Smooth muscle cell (in vitro differentiated cells): ENCODE measurements around the gene MORN5. TPM values are rescaled to one million over a fixed set of nuclear protein-coding genes. Genes with fewer than 3 reads are reported as not detected.

Experiments
- DNase-seq: peaks from one replicate; lab custom pipeline; 2025; ENCODE audit not compliant: unreplicated experiment; lab: John Stamatoyannopoulos, UW
- H2AFZ ChIP-seq: fragments of 200-600 bp; sonication (generic); 2 replicates; pipeline ENCODE4 v1.6.0; 2016; ENCODE audit warnings: antibody characterized with exemption, low read depth, mild to moderate bottlenecking
- H3F3A ChIP-seq: fragments of 200-600 bp; sonication (generic); 2 replicates; pipeline ENCODE4 v1.6.0; 2017; ENCODE audit warnings: antibody characterized with exemption, low read depth
- H3K27ac ChIP-seq: fragments of 200-600 bp; sonication (generic); 2 replicates; pipeline ENCODE4 v1.5.1; 2016; ENCODE audit warnings: low read depth, mild to moderate bottlenecking
- H3K27me3 ChIP-seq: fragments of 200-600 bp; sonication (generic); 2 replicates; pipeline ENCODE4 v1.6.1; 2016; ENCODE audit warnings: low read depth, mild to moderate bottlenecking
- H3K36me3 ChIP-seq: fragments of 200-600 bp; sonication (generic); 2 replicates; pipeline ENCODE4 v1.5.1; 2016; ENCODE audit warnings: low read depth
- H3K4me1 ChIP-seq: fragments of 200-600 bp; sonication (generic); 2 replicates; pipeline ENCODE4 v1.5.1; 2016; ENCODE audit warnings: low read depth
- H3K4me2 ChIP-seq: fragments of 200-600 bp; sonication (generic); 2 replicates; pipeline ENCODE4 v1.6.0; 2016; ENCODE audit warnings: mild to moderate bottlenecking
- H3K4me3 ChIP-seq: fragments of 200-600 bp; sonication (generic); 2 replicates; pipeline ENCODE4 v1.5.1; 2016; ENCODE audit warnings: mild to moderate bottlenecking
- H3K79me2 ChIP-seq: fragments of 200-600 bp; sonication (generic); 2 replicates; pipeline ENCODE4 v1.6.0; 2016; ENCODE audit warnings: low read depth, mild to moderate bottlenecking
- H3K9ac ChIP-seq: fragments of 200-600 bp; sonication (generic); 2 replicates; pipeline ENCODE4 v1.6.0; 2016; ENCODE audit warnings: low read depth
- H3K9me3 ChIP-seq: fragments of 200-600 bp; sonication (generic); replicated peaks from 2 replicates; pipeline ENCODE4 v1.5.1; 2016; ENCODE audit warnings: low read depth
- H4K20me1 ChIP-seq: fragments of 200-600 bp; sonication (generic); 2 replicates; pipeline ENCODE4 v1.6.0; 2016; ENCODE audit warnings: low read depth
- CTCF ChIP-seq: fragments of 200-600 bp; sonication (generic); IDR thresholded peaks from 2 replicates; pipeline ENCODE4 v1.5.1; 2017; ENCODE audit warnings: borderline replicate concordance, mild to moderate bottlenecking, antibody characterized with exemption; ENCODE audit not compliant: insufficient read depth, poor library complexity, severe bottlenecking
- WGBS: methylation state at CpG from one replicate; pipeline ENCODE4 v1.1.7; 2016; ENCODE audit warnings: low lambda C conversion rate; 5-methylcytosine and 5-hydroxymethylcytosine counted together
- polyA plus RNA-seq: library from polyadenylated mRNA; unstranded; fragments of >200 nt; fragmentation: Nextera tagmentation; extraction: Ambion mirVana; gene quantifications from 2 replicates; pipeline ENCODE4 v1.2.1, GENCODE V29; 2016
- total RNA-seq: library from RNA; depleted of rRNA; stranded (reverse); fragments of >200 nt; gene quantifications from 2 replicates; pipeline ENCODE4 v1.2.3, GENCODE V29; 2014

The MORN5 gene
- total and polyA plus RNA-seq, 2 experiments from 2014 or later, result not detected

GRCh38 chr9:122112238-122112637, 47.5 kb upstream of the MORN5 start:
- H3K9me3 ChIP-seq, result no peaks in the 10 kb centered on the region
- H3K27me3 ChIP-seq, result peaks cover 8% of the 10 kb centered on the region
- no peaks in the 10 kb centered on the region for H3F3A ChIP-seq
- no peaks in the 10 kb centered on the region for H3K36me3 ChIP-seq
- H4K20me1 ChIP-seq, result no peaks in the 10 kb centered on the region
- no peaks in the 10 kb centered on the region for H3K4me1 ChIP-seq
- no peak overlapping the region for H3K9ac ChIP-seq
- DNase-seq, result no peak
- 85% methylated on average over 6 of the region's 6 CpGs for WGBS
- H3K4me2 ChIP-seq, result no peak overlapping the region
- H3K79me2 ChIP-seq, result no peaks in the 10 kb centered on the region
- no peak overlapping the region for H3K4me3 ChIP-seq
- TF ChIP-seq CTCF, result no peak
- no peak overlapping the region for H2AFZ ChIP-seq
- H3K27ac ChIP-seq, result no peak overlapping the region

- no peaks in the 10 kb centered on the region for H4K20me1 ChIP-seq
- no peak overlapping the region for H3K27ac ChIP-seq
- peaks cover 8% of the 10 kb centered on the region for H3K27me3 ChIP-seq
- H2AFZ ChIP-seq, result no peak overlapping the region
- 39% methylated on average over 5 of the region's 5 CpGs for WGBS
- no peaks in the 10 kb centered on the region for H3K79me2 ChIP-seq
- no peak for TF ChIP-seq CTCF
- H3K4me1 ChIP-seq, result no peaks in the 10 kb centered on the region
- H3K9ac ChIP-seq, result no peak overlapping the region
- H3K4me3 ChIP-seq, result no peak overlapping the region
- no peak overlapping the region for H3K4me2 ChIP-seq
- no peaks in the 10 kb centered on the region for H3F3A ChIP-seq
- H3K36me3 ChIP-seq, result no peaks in the 10 kb centered on the region
- no peak for DNase-seq
- no peaks in the 10 kb centered on the region for H3K9me3 ChIP-seq
Measured at GRCh38 chr9:122113574-122113973, 46.1 kb upstream of the MORN5 start.

- no peaks in the 10 kb centered on the region for H4K20me1 ChIP-seq
- H3K79me2 ChIP-seq, result no peaks in the 10 kb centered on the region
- no peak overlapping the region for H3K9ac ChIP-seq
- no peaks in the 10 kb centered on the region for H3K4me1 ChIP-seq
- H3F3A ChIP-seq, result no peaks in the 10 kb centered on the region
- no peaks in the 10 kb centered on the region for H3K36me3 ChIP-seq
- H3K27ac ChIP-seq, result no peak overlapping the region
- no peak for TF ChIP-seq CTCF
- H3K9me3 ChIP-seq, result no peaks in the 10 kb centered on the region
- H3K27me3 ChIP-seq, result peaks cover 8% of the 10 kb centered on the region
- no peak overlapping the region for H2AFZ ChIP-seq
- no peak overlapping the region for H3K4me2 ChIP-seq
- DNase-seq, result no peak
- H3K4me3 ChIP-seq, result no peak overlapping the region
- WGBS, result 91% methylated on average over 12 of the region's 12 CpGs
Measured at GRCh38 chr9:122115176-122116035, 44.3 kb upstream of the MORN5 start.

GRCh38 chr9:122116040-122116439, 43.7 kb upstream of the MORN5 start:
- peaks cover 8% of the 10 kb centered on the region for H3K27me3 ChIP-seq
- H3F3A ChIP-seq, result no peaks in the 10 kb centered on the region
- DNase-seq, result no peak
- H3K4me1 ChIP-seq, result no peaks in the 10 kb centered on the region
- H4K20me1 ChIP-seq, result no peaks in the 10 kb centered on the region
- no peaks in the 10 kb centered on the region for H3K79me2 ChIP-seq
- no peak overlapping the region for H3K4me2 ChIP-seq
- 68% methylated on average over 4 of the region's 4 CpGs for WGBS
- no peak overlapping the region for H3K4me3 ChIP-seq
- H3K9ac ChIP-seq, result no peak overlapping the region
- H3K9me3 ChIP-seq, result no peaks in the 10 kb centered on the region
- no peak overlapping the region for H3K27ac ChIP-seq
- no peak for TF ChIP-seq CTCF
- H2AFZ ChIP-seq, result no peak overlapping the region
- H3K36me3 ChIP-seq, result no peaks in the 10 kb centered on the region
